Measurements from ENCODE around the gene MED28.

- TF ChIP-seq POLR2AphosphoS5 (IDR thresholded peaks at IDR 0.05; ENCODE audit: borderline replicate concordance, low read depth, low read length) (no peak), EZH2 (IDR thresholded peaks at IDR 0.05) (no peak), FOXP2 (optimal IDR thresholded peaks at IDR 0.05; ENCODE audit: control extremely low read depth, extremely low read length, insufficient read depth) (no peak)
These were observed 47.2 kb upstream of the MED28 start for GRCh38 chr4:17567271-17567670.

Measured in SK-N-MC (cell line).